ENCODE data around the gene B3GAT3. TPM values are rescaled to one million over a fixed set of nuclear protein-coding genes. Genes with fewer than 3 reads are reported as not detected.

Gene B3GAT3
- total and polyA plus RNA-seq, 4 experiments from 2014 or later: 37.9 to 74.3 (median 57.3) TPM

- H3K4me3 ChIP-seq (ENCODE audit: low read length in 2 of 2): peak overlapping the region; percentile 56 to 65
- H3K27ac ChIP-seq (ENCODE audit: low read depth, low read length): peak overlapping the region; percentile 91
- peaks cover 49% of the 10 kb centered on the region for H3K36me3 ChIP-seq (ENCODE audit: insufficient read depth, low read length)
- no peaks in the 10 kb centered on the region for H3K9me3 ChIP-seq (ENCODE audit: control insufficient read depth in 1 of 2, low read length in 2 of 2)
- intact Hi-C loops (cut with micrococcal nuclease): loop anchor here (1.0 kb wide), 1 partner anchor 10 kb away; the partner anchor contains the start of gene EML3
- H3K27ac Mint-ChIP-seq: peak overlapping the region; percentile 90 to 99 (median 98)
- peaks cover 34% of the 10 kb centered on the region for H3K4me1 ChIP-seq (ENCODE audit: insufficient read depth, low read length)
- H3K27me3 Mint-ChIP-seq: no peaks in the 10 kb centered on the region
- no peaks in the 10 kb centered on the region for H3K9me3 Mint-ChIP-seq
- H3K4me3 Mint-ChIP-seq: peak overlapping the region; percentile 91 to 99 (median 96)
- ChIA-PET POLR2A (ENCODE audit: partially characterized antibody) (interaction anchor here (0.5 to 12.0 kb wide), 30 partner anchors 9 to 634 kb away, joined by 3 to 494 read pairs (median 8); partner anchors contain the start of genes B3GAT3, BSCL2, C11orf98 and CSKMT), CTCF (ENCODE audit: partially characterized antibody) (interaction anchor here (0.7 to 3.0 kb wide), 9 partner anchors 9 to 178 kb away, joined by 3 to 25 read pairs (median 4); partner anchors contain the start of genes B3GAT3, C11orf98, CSKMT and INTS5)
- DNase-seq: no peak
- H3K36me3 Mint-ChIP-seq: peaks cover 47 to 71% of the 10 kb centered on the region in 2 donors
- peaks cover 33 to 59% (median 45%) of the 10 kb centered on the region in 4 donors for H3K4me1 Mint-ChIP-seq
- H3K27me3 ChIP-seq (ENCODE audit: insufficient read depth, low read length): no peaks in the 10 kb centered on the region
Measured at GRCh38 chr11:62602141-62603071, 19.4 kb downstream of the B3GAT3 start.

GRCh38 chr11:62601372-62602140, 20.2 kb downstream of the B3GAT3 start, which contains the start of gene MTA2:
Gene MTA2 (minus strand): TSS chr11:62601865. CDS start chr11:62601450, 415 bp downstream.
- no peaks in the 10 kb centered on the region for H3K27me3 Mint-ChIP-seq
- H3K36me3 Mint-ChIP-seq: peaks cover 53 to 71% of the 10 kb centered on the region in 2 donors
- Histone ChIP-seq H3K36me3 (ENCODE audit: insufficient read depth, low read length) (peaks cover 50% of the 10 kb centered on the region), H3K4me1 (ENCODE audit: insufficient read depth, low read length) (peaks cover 35% of the 10 kb centered on the region), H3K9me3 (ENCODE audit: control insufficient read depth in 1 of 2, low read length in 2 of 2) (no peaks in the 10 kb centered on the region), H3K4me3 (ENCODE audit: low read length in 2 of 2) (peak within 1 kb of the TSS; percentile 71 to 82), H3K27ac (ENCODE audit: low read depth, low read length) (peak within 1 kb of the TSS; percentile 91), H3K27me3 (ENCODE audit: insufficient read depth, low read length) (no peaks in the 10 kb centered on the region)
- POLR2A ChIA-PET (ENCODE audit: partially characterized antibody): interaction anchor here (0.5 to 12.0 kb wide), 33 partner anchors 9 to 633 kb away, joined by 3 to 494 read pairs (median 6); partner anchors contain the start of genes AHNAK, B3GAT3, BSCL2 and C11orf98
- CTCF ChIA-PET (ENCODE audit: partially characterized antibody): interaction anchor here (1.0 to 2.3 kb wide), 9 partner anchors 9 to 177 kb away, joined by 3 to 25 read pairs (median 4); partner anchors contain the start of genes B3GAT3, C11orf98, CSKMT and INTS5
- DNase-seq: peak; percentile 99 to 100 (median 100)
- peak within 1 kb of the TSS; percentile 91 to 99 (median 96) for H3K4me3 Mint-ChIP-seq
- no peaks in the 10 kb centered on the region for H3K9me3 Mint-ChIP-seq
- intact Hi-C loops (cut with micrococcal nuclease): loop anchor here (1.0 kb wide), 1 partner anchor 11 kb away; the partner anchor contains the start of gene EML3
- peaks cover 33 to 60% (median 46%) of the 10 kb centered on the region in 4 donors for H3K4me1 Mint-ChIP-seq
- H3K27ac Mint-ChIP-seq: peak within 1 kb of the TSS; percentile 90 to 99 (median 98)

- Mint-ChIP-seq H3K4me1 (peaks cover 31 to 62% (median 47%) of the 10 kb centered on the region in 4 donors), H3K9me3 (no peaks in the 10 kb centered on the region), H3K4me3 (peak overlapping the region; percentile 91 to 99 (median 96)), H3K36me3 (peaks cover 58 to 72% of the 10 kb centered on the region in 2 donors), H3K27ac (peak overlapping the region; percentile 90 to 99 (median 98)), H3K27me3 (no peaks in the 10 kb centered on the region)
- peak overlapping the region; percentile 91 for H3K27ac ChIP-seq (ENCODE audit: low read depth, low read length)
- H3K4me3 ChIP-seq (ENCODE audit: low read length in 2 of 2): peak overlapping the region; percentile 71 to 82
- peak in 1 of 5 donors; percentile 66 for DNase-seq
- CTCF ChIA-PET (ENCODE audit: partially characterized antibody): interaction anchor here (1.0 to 2.3 kb wide), 9 partner anchors 9 to 177 kb away, joined by 3 to 25 read pairs (median 4); partner anchors contain the start of genes C11orf98, CSKMT and TUT1
- no peaks in the 10 kb centered on the region for H3K9me3 ChIP-seq (ENCODE audit: control insufficient read depth in 1 of 2, low read length in 2 of 2)
- H3K36me3 ChIP-seq (ENCODE audit: insufficient read depth, low read length): peaks cover 50% of the 10 kb centered on the region
- intact Hi-C loops (cut with micrococcal nuclease): no loop called here
- no peaks in the 10 kb centered on the region for H3K27me3 ChIP-seq (ENCODE audit: insufficient read depth, low read length)
- peaks cover 35% of the 10 kb centered on the region for H3K4me1 ChIP-seq (ENCODE audit: insufficient read depth, low read length)
- POLR2A ChIA-PET (ENCODE audit: partially characterized antibody): interaction anchor here (0.6 to 12.0 kb wide), 29 partner anchors 8 to 280 kb away, joined by 3 to 494 read pairs (median 7); partner anchors contain the start of genes AHNAK, B3GAT3, BSCL2 and C11orf98
Measured at GRCh38 chr11:62601122-62601371, 20.7 kb downstream of the B3GAT3 start.

GRCh38 chr11:62600367-62601121, 21.2 kb downstream of the B3GAT3 start:
- peak overlapping the region; percentile 91 to 99 (median 96) for H3K4me3 Mint-ChIP-seq
- POLR2A ChIA-PET (ENCODE audit: partially characterized antibody): interaction anchor here (0.6 to 12.0 kb wide), 23 partner anchors 8 to 254 kb away, joined by 3 to 494 read pairs (median 11); partner anchors contain the start of genes AHNAK, B3GAT3, BSCL2 and C11orf98
- peak in 1 of 5 donors; percentile 46 for DNase-seq
- intact Hi-C loops (cut with micrococcal nuclease): no loop called here
- H3K4me1 ChIP-seq (ENCODE audit: insufficient read depth, low read length): peaks cover 34% of the 10 kb centered on the region
- no peaks in the 10 kb centered on the region for H3K9me3 ChIP-seq (ENCODE audit: control insufficient read depth in 1 of 2, low read length in 2 of 2)
- H3K36me3 Mint-ChIP-seq: peaks cover 60 to 75% of the 10 kb centered on the region in 2 donors
- H3K4me3 ChIP-seq (ENCODE audit: low read length in 2 of 2): peak overlapping the region; percentile 71 to 82
- H3K27me3 ChIP-seq (ENCODE audit: insufficient read depth, low read length): no peaks in the 10 kb centered on the region
- peak overlapping the region; percentile 90 to 99 (median 98) for H3K27ac Mint-ChIP-seq
- no peaks in the 10 kb centered on the region for H3K27me3 Mint-ChIP-seq
- H3K9me3 Mint-ChIP-seq: no peaks in the 10 kb centered on the region
- peaks cover 31 to 66% (median 48%) of the 10 kb centered on the region in 4 donors for H3K4me1 Mint-ChIP-seq
- peaks cover 50% of the 10 kb centered on the region for H3K36me3 ChIP-seq (ENCODE audit: insufficient read depth, low read length)
- CTCF ChIA-PET (ENCODE audit: partially characterized antibody): interaction anchor here (1.0 to 2.3 kb wide), 8 partner anchors 8 to 186 kb away, joined by 3 to 25 read pairs (median 3); partner anchors contain the start of genes C11orf98, CSKMT and TUT1
- H3K27ac ChIP-seq (ENCODE audit: low read depth, low read length): peak overlapping the region; percentile 91

- CTCF ChIA-PET (ENCODE audit: partially characterized antibody): interaction anchor here (0.7 to 2.3 kb wide), 11 partner anchors 8 to 187 kb away, joined by 3 to 25 read pairs (median 3); partner anchors contain the start of genes C11orf98, CSKMT and TUT1
- POLR2A ChIA-PET (ENCODE audit: partially characterized antibody): interaction anchor here (0.6 to 12.0 kb wide), 28 partner anchors 7 to 281 kb away, joined by 3 to 494 read pairs (median 8); partner anchors contain the start of genes AHNAK, B3GAT3, BSCL2 and C11orf98
- Mint-ChIP-seq H3K4me3 (peak overlapping the region; percentile 91 to 99 (median 96)), H3K27me3 (no peaks in the 10 kb centered on the region), H3K4me1 (peaks cover 33 to 71% (median 52%) of the 10 kb centered on the region in 4 donors), H3K27ac (peak overlapping the region; percentile 90 to 99 (median 98)), H3K36me3 (peaks cover 63 to 77% of the 10 kb centered on the region in 2 donors), H3K9me3 (no peaks in the 10 kb centered on the region)
- Histone ChIP-seq H3K27me3 (ENCODE audit: insufficient read depth, low read length) (no peaks in the 10 kb centered on the region), H3K27ac (ENCODE audit: low read depth, low read length) (peak overlapping the region; percentile 91), H3K4me1 (ENCODE audit: insufficient read depth, low read length) (peaks cover 27% of the 10 kb centered on the region), H3K36me3 (ENCODE audit: insufficient read depth, low read length) (peaks cover 50% of the 10 kb centered on the region), H3K4me3 (ENCODE audit: low read length in 2 of 2) (peak overlapping the region; percentile 71 to 82), H3K9me3 (ENCODE audit: control insufficient read depth in 1 of 2, low read length in 2 of 2) (no peaks in the 10 kb centered on the region)
- DNase-seq: peak in 1 of 5 donors; percentile 65
- intact Hi-C loops (cut with micrococcal nuclease): loop anchor here (1.0 kb wide), 4 partner anchors 9 to 232 kb away; partner anchors contain the start of genes C11orf98, CSKMT, STX5 and TEX54
Measured at GRCh38 chr11:62599901-62600300, 21.9 kb downstream of the B3GAT3 start.

All from CD4-positive, alpha-beta memory T cell (primary cell).